Type B pancreatic cell (in vitro differentiated cells): ENCODE data around the gene FMNL2. TPM values are rescaled to one million over a fixed set of nuclear protein-coding genes. Genes with fewer than 3 reads are reported as not detected.

Experiments used
- DNase-seq: peaks from one replicate; pipeline ENCODE4 v3.0.0; 2021; ENCODE audit warnings: mixed read lengths; ENCODE audit not compliant: unreplicated experiment; ENCODE audit errors: extremely low spot score
- H3K27ac Mint-ChIP-seq: 2 replicates; pipeline ENCODE4 v1.8.0; 2021; ENCODE audit warnings: mild to moderate bottlenecking, mixed read lengths
- H3K27me3 Mint-ChIP-seq: 2 replicates; pipeline ENCODE4 v1.8.0; 2021; ENCODE audit warnings: mixed read lengths
- H3K36me3 Mint-ChIP-seq: 2 replicates; pipeline ENCODE4 v1.8.0; 2021; ENCODE audit warnings: mixed read lengths
- H3K4me1 Mint-ChIP-seq: one replicate; pipeline ENCODE4 v1.8.0; 2021; ENCODE audit warnings: mixed read lengths; ENCODE audit not compliant: unreplicated experiment
- H3K4me3 Mint-ChIP-seq: 2 replicates; pipeline ENCODE4 v1.8.0; 2021; ENCODE audit warnings: mild to moderate bottlenecking, mixed read lengths
- H3K9me3 Mint-ChIP-seq: 2 replicates; pipeline ENCODE4 v1.8.0; 2021; ENCODE audit warnings: mixed read lengths
- total RNA-seq: library from RNA; stranded (reverse); gene quantifications from 2 replicates; pipeline ENCODE4 v1.2.1, GENCODE V29; 2021; ENCODE audit warnings: low replicate concordance
- TF ChIP-seq, protein P1 (sequence below): fragments of 200-600 bp; sonication (generic); conservative IDR thresholded peaks from 2 replicates; pipeline ENCODE4 v1.5.0; 2021; ENCODE audit warnings: antibody characterized with exemption, mild to moderate bottlenecking

FMNL2 gene
- total RNA-seq, 1 donor from 2014 or later: 62.1 TPM

DNA sequence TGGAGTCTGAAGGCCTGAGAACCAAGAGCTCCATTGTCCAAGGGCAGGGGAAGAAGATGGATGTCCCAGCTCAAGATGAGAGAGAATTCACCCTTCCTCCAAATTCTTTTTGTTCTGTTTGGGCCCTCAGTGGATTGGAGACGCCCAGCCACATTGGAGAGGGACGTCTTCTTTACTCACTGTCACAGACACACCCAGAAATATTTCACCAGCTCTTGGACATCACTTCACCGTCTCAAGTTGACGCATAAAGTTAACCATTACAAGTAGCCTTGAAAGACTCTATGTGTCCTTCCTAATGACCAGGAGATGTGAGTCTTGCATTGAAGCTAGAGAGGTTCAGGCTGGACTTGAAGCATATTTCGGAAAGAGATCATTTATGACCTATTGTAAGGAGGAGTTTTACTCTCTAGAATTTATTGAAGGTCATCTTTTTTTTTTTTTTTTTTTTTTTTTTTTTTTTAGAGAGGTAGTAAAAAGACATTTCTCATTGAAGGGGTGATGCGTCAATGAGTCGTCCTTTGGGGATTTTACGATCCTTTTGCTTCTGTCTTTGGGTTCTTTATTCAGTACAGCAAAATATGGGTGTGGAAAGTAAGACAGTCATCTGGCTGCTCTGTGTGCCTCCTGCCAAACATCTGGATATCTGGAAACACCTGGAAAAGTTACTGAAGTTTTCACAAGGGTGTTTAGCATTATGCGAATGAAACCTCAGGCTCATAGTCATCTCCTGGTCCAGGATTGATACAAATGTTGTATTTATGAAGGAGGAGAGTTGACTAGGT lies 264.2 kb downstream of the FMNL2 start:
- Mint-ChIP-seq H3K36me3 (peaks cover 20% of the 10 kb centered on the region), H3K27ac (no peak overlapping the region), H3K4me1 (peaks cover 28% of the 10 kb centered on the region), H3K9me3 (peaks cover 10% of the 10 kb centered on the region), H3K4me3 (no peak overlapping the region), H3K27me3 (no peaks in the 10 kb centered on the region)
- DNase-seq: no peak
- TF ChIP-seq, protein P1, sequence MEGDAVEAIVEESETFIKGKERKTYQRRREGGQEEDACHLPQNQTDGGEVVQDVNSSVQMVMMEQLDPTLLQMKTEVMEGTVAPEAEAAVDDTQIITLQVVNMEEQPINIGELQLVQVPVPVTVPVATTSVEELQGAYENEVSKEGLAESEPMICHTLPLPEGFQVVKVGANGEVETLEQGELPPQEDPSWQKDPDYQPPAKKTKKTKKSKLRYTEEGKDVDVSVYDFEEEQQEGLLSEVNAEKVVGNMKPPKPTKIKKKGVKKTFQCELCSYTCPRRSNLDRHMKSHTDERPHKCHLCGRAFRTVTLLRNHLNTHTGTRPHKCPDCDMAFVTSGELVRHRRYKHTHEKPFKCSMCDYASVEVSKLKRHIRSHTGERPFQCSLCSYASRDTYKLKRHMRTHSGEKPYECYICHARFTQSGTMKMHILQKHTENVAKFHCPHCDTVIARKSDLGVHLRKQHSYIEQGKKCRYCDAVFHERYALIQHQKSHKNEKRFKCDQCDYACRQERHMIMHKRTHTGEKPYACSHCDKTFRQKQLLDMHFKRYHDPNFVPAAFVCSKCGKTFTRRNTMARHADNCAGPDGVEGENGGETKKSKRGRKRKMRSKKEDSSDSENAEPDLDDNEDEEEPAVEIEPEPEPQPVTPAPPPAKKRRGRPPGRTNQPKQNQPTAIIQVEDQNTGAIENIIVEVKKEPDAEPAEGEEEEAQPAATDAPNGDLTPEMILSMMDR: no peak

DNA sequence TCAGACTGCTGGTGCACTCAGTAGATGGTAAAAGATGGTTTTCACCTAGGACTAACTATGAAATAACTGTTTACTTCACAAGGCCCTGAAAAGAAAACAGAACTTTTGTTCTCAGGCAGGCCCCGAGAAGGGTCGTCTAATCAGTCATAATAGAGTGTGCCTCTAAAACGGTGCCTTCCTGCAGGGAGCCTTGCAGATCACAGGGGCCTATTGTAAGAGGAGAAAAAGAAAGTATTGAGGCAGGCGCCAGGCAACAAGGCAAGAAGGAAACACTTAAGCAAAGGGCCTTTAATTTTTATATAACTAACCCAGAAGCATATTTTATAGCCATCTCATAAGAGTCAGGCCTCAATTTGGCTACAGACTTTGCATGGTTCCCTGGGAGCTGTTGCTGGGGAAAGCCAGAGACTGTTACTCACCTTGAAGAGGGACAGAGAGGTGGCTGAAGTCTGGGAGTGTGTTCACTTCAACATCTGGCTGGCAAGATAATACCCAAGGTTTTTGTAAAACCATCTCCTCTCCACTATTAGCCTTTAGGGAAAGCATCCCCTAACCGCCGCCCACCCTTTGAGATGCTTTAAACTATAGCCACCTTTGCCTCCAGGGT lies 265.2 kb downstream of the FMNL2 start:
- TF ChIP-seq, protein P1: no peak
- H3K36me3 Mint-ChIP-seq: peaks cover 20% of the 10 kb centered on the region
- H3K27ac Mint-ChIP-seq: peak overlapping the region; percentile 1
- H3K9me3 Mint-ChIP-seq: peaks cover 10% of the 10 kb centered on the region
- DNase-seq: no peak
- no peaks in the 10 kb centered on the region for H3K27me3 Mint-ChIP-seq
- peaks cover 28% of the 10 kb centered on the region for H3K4me1 Mint-ChIP-seq
- no peak overlapping the region for H3K4me3 Mint-ChIP-seq

DNA sequence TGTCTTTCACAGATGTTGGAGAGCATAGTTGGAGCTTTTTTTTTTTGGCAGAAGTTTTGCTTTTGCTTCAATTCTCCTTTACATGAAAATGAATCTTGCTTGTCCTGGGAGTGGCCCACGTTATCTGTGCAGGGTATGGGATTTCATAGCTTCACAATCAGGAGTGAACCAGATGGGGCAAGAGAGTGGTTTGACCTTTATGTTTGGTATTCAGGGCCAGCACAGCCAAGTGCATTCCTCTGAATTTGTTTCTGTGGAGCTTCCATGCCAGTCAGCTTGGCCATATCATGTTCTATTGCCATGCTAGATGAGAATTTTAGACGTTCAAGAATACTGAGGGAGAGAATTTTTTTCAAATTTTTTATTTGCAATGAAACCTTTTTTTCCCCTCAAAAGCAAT lies 265.7 kb downstream of the FMNL2 start:
- no peak overlapping the region for H3K4me3 Mint-ChIP-seq
- TF ChIP-seq, protein P1: no peak
- H3K36me3 Mint-ChIP-seq: peaks cover 20% of the 10 kb centered on the region
- H3K9me3 Mint-ChIP-seq: peaks cover 10% of the 10 kb centered on the region
- no peak for DNase-seq
- peak overlapping the region; percentile 1 for H3K27ac Mint-ChIP-seq
- no peaks in the 10 kb centered on the region for H3K27me3 Mint-ChIP-seq
- peaks cover 28% of the 10 kb centered on the region for H3K4me1 Mint-ChIP-seq

DNA sequence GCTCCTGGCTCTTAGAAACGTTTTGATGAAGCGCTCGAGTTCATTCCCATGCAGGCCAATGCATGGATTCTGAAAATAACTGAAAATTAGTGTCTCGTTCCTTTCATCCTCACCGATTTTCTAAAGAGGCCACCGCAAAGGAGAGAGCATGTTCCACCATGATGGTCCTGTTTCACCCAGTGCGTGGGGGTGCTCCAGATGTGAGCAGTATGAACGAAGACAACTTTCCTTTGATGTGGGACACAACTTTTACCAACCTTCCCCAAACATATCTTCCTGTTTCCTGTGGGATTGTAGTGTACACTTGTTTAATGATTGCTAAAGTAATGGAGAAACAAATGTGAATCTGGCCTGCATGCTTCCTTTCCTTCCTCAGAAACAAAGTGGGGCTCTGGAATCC lies 267.8 kb downstream of the FMNL2 start:
- no peak overlapping the region for H3K4me3 Mint-ChIP-seq
- H3K4me1 Mint-ChIP-seq: peaks cover 28% of the 10 kb centered on the region
- H3K36me3 Mint-ChIP-seq: peaks cover 18% of the 10 kb centered on the region
- DNase-seq: no peak
- H3K9me3 Mint-ChIP-seq: peaks cover 9% of the 10 kb centered on the region
- TF ChIP-seq, protein P1: no peak
- no peaks in the 10 kb centered on the region for H3K27me3 Mint-ChIP-seq
- no peak overlapping the region for H3K27ac Mint-ChIP-seq

DNA sequence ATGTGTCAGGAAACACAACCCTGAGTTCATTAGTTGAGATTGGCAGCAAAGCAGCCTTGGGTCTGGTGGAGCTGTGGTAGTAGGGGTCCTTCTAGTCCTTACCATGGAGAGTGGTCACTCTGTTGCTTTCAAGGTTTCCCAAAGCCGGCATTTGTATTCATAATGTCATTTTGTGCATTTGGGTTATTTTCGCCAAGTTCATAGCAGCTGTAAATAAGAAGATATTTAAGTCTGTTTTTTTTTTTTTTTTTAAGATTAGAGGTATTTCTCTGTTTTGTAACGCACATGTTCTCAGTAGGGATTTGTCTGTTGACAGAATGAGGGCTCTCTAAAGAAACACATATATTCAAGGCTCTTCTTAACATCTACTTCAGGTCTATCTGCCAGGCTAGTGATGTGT lies 268.2 kb downstream of the FMNL2 start:
- H3K27me3 Mint-ChIP-seq: no peaks in the 10 kb centered on the region
- TF ChIP-seq, protein P1: no peak
- H3K4me3 Mint-ChIP-seq: no peak overlapping the region
- peaks cover 28% of the 10 kb centered on the region for H3K4me1 Mint-ChIP-seq
- no peak for DNase-seq
- H3K27ac Mint-ChIP-seq: no peak overlapping the region
- H3K9me3 Mint-ChIP-seq: peaks cover 6% of the 10 kb centered on the region
- peaks cover 14% of the 10 kb centered on the region for H3K36me3 Mint-ChIP-seq
